Calu3 (cell line): Measurements from ENCODE around the gene SAFB2. TPM values are rescaled to one million over a fixed set of nuclear protein-coding genes. Genes with fewer than 3 reads are reported as not detected.

ENCODE experiments used
- BruUV-seq: library from RNA; stranded (reverse); fragments of 400-500 nt; replicated peaks from 2 replicates; lab custom pipeline; 2021; lab: Mats Ljungman, UMichigan
- CTCF ChIA-PET: fragments of 300-600 bp; sonication (Branson Sonifier 250); formaldehyde crosslinking; loops from one replicate; lab custom pipeline; 2022; ENCODE audit warnings: antibody characterized with exemption; lab: Charles Lee
- DNase-seq: peaks from one replicate; pipeline ENCODE4 v3.0.0; 2022
- H3K27ac Mint-ChIP-seq: one replicate; pipeline ENCODE4 v1.8.0; 2022; ENCODE audit warnings: mixed read lengths; ENCODE audit not compliant: unreplicated experiment
- H3K27me3 Mint-ChIP-seq: one replicate; pipeline ENCODE4 v1.8.0; 2022; ENCODE audit warnings: mixed read lengths; ENCODE audit not compliant: unreplicated experiment
- H3K36me3 Mint-ChIP-seq: one replicate; pipeline ENCODE4 v1.8.0; 2022; ENCODE audit warnings: mild to moderate bottlenecking, moderate library complexity, mixed read lengths; ENCODE audit not compliant: insufficient read depth, unreplicated experiment
- H3K4me1 Mint-ChIP-seq: one replicate; pipeline ENCODE4 v1.8.0; 2022; ENCODE audit warnings: mild to moderate bottlenecking, low read depth, mixed read lengths; ENCODE audit not compliant: unreplicated experiment
- H3K4me3 Mint-ChIP-seq: one replicate; pipeline ENCODE4 v1.8.0; 2022; ENCODE audit warnings: mild to moderate bottlenecking, low read depth, moderate library complexity, mixed read lengths; ENCODE audit not compliant: unreplicated experiment
- H3K9me3 Mint-ChIP-seq: one replicate; pipeline ENCODE4 v1.8.0; 2022; ENCODE audit warnings: low read depth, mixed read lengths; ENCODE audit not compliant: unreplicated experiment
- intact Hi-C: fragments of 100-400 bp; cut with micrococcal nuclease; formaldehyde crosslinking; loops from one replicate; pipeline ENCODE4 v1.10.0; 2022; ENCODE audit not compliant: unreplicated experiment
- total RNA-seq: library from RNA; stranded (reverse); gene quantifications from 2 replicates; pipeline ENCODE4 v1.2.3, GENCODE V29; 2022
- TF ChIP-seq, protein P1 (sequence below): fragments of 200-600 bp; IDR thresholded peaks from one replicate; pipeline ENCODE4 v1.8.0; 2022; ENCODE audit warnings: antibody characterized with exemption; ENCODE audit not compliant: unreplicated experiment

The SAFB2 gene
- total RNA-seq, 1 experiment from 2014 or later, result 71.7 TPM

- intact Hi-C loops, result no loop called here
- no peak overlapping the region for H3K4me3 Mint-ChIP-seq
- DNase-seq, result no peak
- CTCF ChIA-PET, result no interaction called here
- TF ChIP-seq, protein P1, sequence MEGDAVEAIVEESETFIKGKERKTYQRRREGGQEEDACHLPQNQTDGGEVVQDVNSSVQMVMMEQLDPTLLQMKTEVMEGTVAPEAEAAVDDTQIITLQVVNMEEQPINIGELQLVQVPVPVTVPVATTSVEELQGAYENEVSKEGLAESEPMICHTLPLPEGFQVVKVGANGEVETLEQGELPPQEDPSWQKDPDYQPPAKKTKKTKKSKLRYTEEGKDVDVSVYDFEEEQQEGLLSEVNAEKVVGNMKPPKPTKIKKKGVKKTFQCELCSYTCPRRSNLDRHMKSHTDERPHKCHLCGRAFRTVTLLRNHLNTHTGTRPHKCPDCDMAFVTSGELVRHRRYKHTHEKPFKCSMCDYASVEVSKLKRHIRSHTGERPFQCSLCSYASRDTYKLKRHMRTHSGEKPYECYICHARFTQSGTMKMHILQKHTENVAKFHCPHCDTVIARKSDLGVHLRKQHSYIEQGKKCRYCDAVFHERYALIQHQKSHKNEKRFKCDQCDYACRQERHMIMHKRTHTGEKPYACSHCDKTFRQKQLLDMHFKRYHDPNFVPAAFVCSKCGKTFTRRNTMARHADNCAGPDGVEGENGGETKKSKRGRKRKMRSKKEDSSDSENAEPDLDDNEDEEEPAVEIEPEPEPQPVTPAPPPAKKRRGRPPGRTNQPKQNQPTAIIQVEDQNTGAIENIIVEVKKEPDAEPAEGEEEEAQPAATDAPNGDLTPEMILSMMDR, result no peak
- H3K4me1 Mint-ChIP-seq, result no peaks in the 10 kb centered on the region
- peaks cover 2% of the 10 kb centered on the region for H3K9me3 Mint-ChIP-seq
- peaks cover 44% of the 10 kb centered on the region for H3K27me3 Mint-ChIP-seq
- H3K36me3 Mint-ChIP-seq, result no peaks in the 10 kb centered on the region
- no peak overlapping the region for H3K27ac Mint-ChIP-seq
- BruUV-seq, result no TSS peak
Observed at GRCh38 chr19:5558101-5558621, 64.4 kb downstream of the SAFB2 start.

DNA sequence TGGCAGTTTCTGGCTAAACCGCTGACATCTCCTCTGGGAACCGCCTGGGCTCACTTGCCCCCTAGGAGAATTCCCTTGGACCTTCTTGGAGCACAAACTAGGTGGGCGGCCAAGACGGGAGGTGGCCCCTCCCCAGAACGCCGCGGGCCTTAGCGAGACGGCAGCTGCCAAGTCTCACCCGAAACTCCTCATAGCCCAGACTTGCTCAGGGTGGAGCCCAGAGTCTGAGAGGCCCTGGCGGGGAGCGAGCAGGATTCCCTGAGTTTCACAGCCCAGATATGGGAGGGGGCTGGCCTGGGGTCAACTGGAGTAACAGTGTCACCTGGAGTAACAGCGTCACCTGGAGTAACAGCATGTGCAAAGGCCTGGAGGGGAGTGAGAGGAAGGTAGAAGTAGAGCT, 64.9 kb downstream of the SAFB2 start:
- H3K4me1 Mint-ChIP-seq, result no peaks in the 10 kb centered on the region
- intact Hi-C loops, result no loop called here
- TF ChIP-seq, protein P1, result no peak
- no peak overlapping the region for H3K27ac Mint-ChIP-seq
- peaks cover 47% of the 10 kb centered on the region for H3K27me3 Mint-ChIP-seq
- peaks cover 2% of the 10 kb centered on the region for H3K9me3 Mint-ChIP-seq
- no peak for DNase-seq
- no peak overlapping the region for H3K4me3 Mint-ChIP-seq
- no peaks in the 10 kb centered on the region for H3K36me3 Mint-ChIP-seq
- BruUV-seq, result no TSS peak
- CTCF ChIA-PET, result no interaction called here

DNA sequence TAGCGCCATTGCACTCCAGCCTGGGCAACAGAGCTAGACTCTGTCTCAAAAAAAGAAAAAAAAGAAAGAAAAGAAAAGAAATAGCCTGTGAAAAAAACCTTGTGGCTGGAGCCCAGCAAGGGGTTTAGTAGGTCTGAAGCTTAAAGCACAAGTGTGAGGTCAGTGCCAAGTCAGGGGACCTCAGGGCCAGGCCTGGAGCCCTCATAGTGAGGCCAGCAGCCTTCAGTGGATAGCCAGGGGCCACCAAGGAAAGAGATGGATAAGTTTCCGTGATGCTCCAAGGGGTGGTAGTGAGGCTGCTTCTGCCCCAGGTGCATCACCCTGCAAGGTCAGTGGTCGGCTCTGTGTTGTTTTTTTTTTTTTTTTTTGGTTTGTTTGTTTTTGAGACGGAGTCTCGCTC, 67.7 kb downstream of the SAFB2 start:
- Mint-ChIP-seq H3K27me3 (peaks cover 60% of the 10 kb centered on the region), H3K36me3 (no peaks in the 10 kb centered on the region), H3K4me3 (no peak overlapping the region), H3K9me3 (no peaks in the 10 kb centered on the region), H3K27ac (no peak overlapping the region), H3K4me1 (no peaks in the 10 kb centered on the region)
- DNase-seq, result no peak
- intact Hi-C loops, result no loop called here
- CTCF ChIA-PET, result no interaction called here
- BruUV-seq, result no TSS peak
- TF ChIP-seq, protein P1, result no peak

GRCh38 chr19:5553892-5554291, 68.7 kb downstream of the SAFB2 start:
- Mint-ChIP-seq H3K4me3 (no peak overlapping the region), H3K27ac (no peak overlapping the region), H3K36me3 (no peaks in the 10 kb centered on the region), H3K9me3 (no peaks in the 10 kb centered on the region), H3K4me1 (no peaks in the 10 kb centered on the region), H3K27me3 (peaks cover 68% of the 10 kb centered on the region)
- TF ChIP-seq, protein P1, result no peak
- intact Hi-C loops, result no loop called here
- CTCF ChIA-PET, result interaction anchor here (0.7 kb wide), 1 partner anchor 42 kb away, joined by 3 read pairs; no protein-coding TSS in a partner anchor
- no TSS peak for BruUV-seq
- DNase-seq, result no peak
